GM10248 (cell line): Measurements from ENCODE around the gene DLG2.

Experiments
- CTCF ChIA-PET: fragments of 300-600 bp; sonication (Branson Sonifier 250); formaldehyde crosslinking; extraction: SDS; loops from one replicate; lab custom pipeline; 2021; ENCODE audit warnings: antibody characterized with exemption; lab: Yijun Ruan, JAX
- POLR2A ChIA-PET: fragments of 350-650 bp; sonication (Branson Sonifier 250); formaldehyde crosslinking; extraction: SDS; loops from one replicate; lab custom pipeline; 2020; ENCODE audit warnings: antibody characterized with exemption; lab: Yijun Ruan, JAX
- DNase-seq: peaks from one replicate; pipeline ENCODE4 v3.0.0; 2012; ENCODE audit errors: extremely low spot score
- CTCF ChIP-seq: IDR thresholded peaks from 2 replicates; pipeline ENCODE4 v1.5.1; 2012; ENCODE audit warnings: mild to moderate bottlenecking, low read depth; ENCODE audit errors: extremely low read depth, missing control alignments, control extremely low read depth

Gene DLG2

GRCh38 chr11:84384731-84385130, 1242.4 kb downstream of the DLG2 start:
- ChIA-PET CTCF (interaction anchor here (0.6 to 3.8 kb wide), 10 partner anchors 9 to 548 kb away, joined by 3 to 26 read pairs (median 4); no protein-coding TSS in a partner anchor), POLR2A (no interaction called here)
- peak; percentile 22 for DNase-seq
- peak; percentile 82 for TF ChIP-seq CTCF

GRCh38 chr11:84383576-84383975, 1243.6 kb downstream of the DLG2 start:
- ChIA-PET POLR2A (no interaction called here), CTCF (interaction anchor here (0.7 to 3.8 kb wide), 12 partner anchors 8 to 547 kb away, joined by 3 to 26 read pairs (median 3); no protein-coding TSS in a partner anchor)
- no peak for TF ChIP-seq CTCF
- no peak for DNase-seq

- ChIA-PET POLR2A (no interaction called here), CTCF (no interaction called here)
- no peak for TF ChIP-seq CTCF
- no peak for DNase-seq
Observed at GRCh38 chr11:84381666-84382065, 1245.5 kb downstream of the DLG2 start.

GRCh38 chr11:84372381-84372950, 1254.7 kb downstream of the DLG2 start:
- DNase-seq: no peak
- ChIA-PET CTCF (interaction anchor here (1.2 to 1.7 kb wide), 4 partner anchors 11 to 536 kb away, joined by 3 to 4 read pairs (median 4); no protein-coding TSS in a partner anchor), POLR2A (no interaction called here)
- no peak for TF ChIP-seq CTCF

GRCh38 chr11:84358034-84358433, 1269.1 kb downstream of the DLG2 start:
- POLR2A ChIA-PET: no interaction called here
- TF ChIP-seq CTCF: no peak
- CTCF ChIA-PET: no interaction called here
- no peak for DNase-seq

GRCh38 chr11:84355911-84356310, 1271.2 kb downstream of the DLG2 start:
- POLR2A ChIA-PET: no interaction called here
- CTCF ChIA-PET: no interaction called here
- TF ChIP-seq CTCF: no peak
- no peak for DNase-seq
